ENCODE measurements around the gene MTRF1L.

The MTRF1L gene

GRCh38 chr6:153002613-153003365, at the start of gene MTRF1L:
Gene MTRF1L, minus strand, starts transcription at chr6:153002709. Its CDS starts 24 bp downstream, at chr6:153002685.
- in situ Hi-C loops (cut with MboI; ENCODE audit: low sequenced_read_pairs) = loop anchor here (25.0 kb wide), 1 partner anchor 140 kb away; no protein-coding TSS in a partner anchor

- in situ Hi-C loops (cut with MboI; ENCODE audit: low sequenced_read_pairs) = no loop called here
These were observed 49.3 kb upstream of the MTRF1L start for GRCh38 chr6:153051801-153052200.

GRCh38 chr6:153048631-153049030, 46.1 kb upstream of the MTRF1L start:
- in situ Hi-C loops (cut with MboI; ENCODE audit: low sequenced_read_pairs) = no loop called here

DNA sequence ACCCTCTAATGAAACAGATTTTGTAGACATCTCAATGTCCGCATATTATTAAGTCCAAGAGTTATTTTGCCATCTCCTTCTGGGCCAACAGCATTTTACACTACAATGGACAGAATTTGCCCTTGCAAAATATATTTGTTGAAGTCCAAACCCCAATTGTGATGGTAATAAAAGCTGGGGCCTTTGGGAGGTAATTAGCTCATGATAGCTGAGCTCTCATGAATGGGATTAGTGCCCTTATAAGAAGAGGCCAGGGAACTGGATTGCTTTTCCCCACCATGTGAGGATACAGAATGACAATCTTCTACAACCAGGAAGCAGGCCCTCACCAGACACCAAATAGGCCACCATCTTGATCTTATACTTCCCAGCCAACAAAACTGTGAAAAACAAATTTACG, 44.9 kb upstream of the MTRF1L start:
- in situ Hi-C loops (cut with MboI; ENCODE audit: low sequenced_read_pairs) = no loop called here

DNA sequence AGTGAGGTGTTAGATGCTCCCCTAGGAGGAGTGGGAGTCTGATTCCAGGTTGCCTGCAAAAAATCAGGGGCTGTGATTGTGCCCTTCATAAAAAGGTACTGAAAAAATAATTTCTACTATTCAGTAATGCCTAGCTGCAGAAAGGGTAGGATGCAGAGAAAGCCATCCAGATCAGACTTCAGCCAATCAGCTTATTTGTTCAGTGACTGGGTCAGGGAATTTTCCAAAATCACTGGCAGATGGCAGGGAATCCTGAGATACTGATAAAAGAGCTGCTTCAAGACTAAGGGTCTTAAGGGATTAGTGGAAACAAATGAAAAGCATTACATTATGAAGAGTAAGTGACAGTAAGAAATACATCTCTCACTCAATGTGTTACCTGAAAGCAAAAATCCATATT, 42.8 kb upstream of the MTRF1L start:
- in situ Hi-C loops (cut with MboI; ENCODE audit: low sequenced_read_pairs) = no loop called here

- in situ Hi-C loops (cut with MboI; ENCODE audit: low sequenced_read_pairs) = no loop called here
These were observed 41.8 kb upstream of the MTRF1L start for GRCh38 chr6:153044295-153044694.

DNA sequence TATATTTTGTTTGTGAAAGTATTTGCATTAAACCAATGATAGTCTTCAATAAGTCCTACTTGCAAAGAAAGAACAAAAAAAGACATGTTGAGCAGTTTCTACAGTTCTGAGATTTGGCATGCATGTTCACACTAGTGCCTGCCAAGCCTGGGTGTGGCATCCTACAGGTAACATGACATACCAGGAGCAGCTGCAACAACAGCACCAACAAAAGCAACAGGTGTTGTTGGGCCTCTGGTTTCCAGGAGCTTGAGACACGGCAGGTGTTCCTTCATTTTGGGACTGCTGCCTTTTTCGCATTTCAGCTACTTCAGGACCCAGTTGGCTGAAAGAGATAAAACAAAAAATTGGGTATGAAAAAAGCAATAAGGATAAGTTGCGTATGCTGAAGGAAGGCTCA, 41.2 kb upstream of the MTRF1L start:
- in situ Hi-C loops (cut with MboI; ENCODE audit: low sequenced_read_pairs) = no loop called here

DNA sequence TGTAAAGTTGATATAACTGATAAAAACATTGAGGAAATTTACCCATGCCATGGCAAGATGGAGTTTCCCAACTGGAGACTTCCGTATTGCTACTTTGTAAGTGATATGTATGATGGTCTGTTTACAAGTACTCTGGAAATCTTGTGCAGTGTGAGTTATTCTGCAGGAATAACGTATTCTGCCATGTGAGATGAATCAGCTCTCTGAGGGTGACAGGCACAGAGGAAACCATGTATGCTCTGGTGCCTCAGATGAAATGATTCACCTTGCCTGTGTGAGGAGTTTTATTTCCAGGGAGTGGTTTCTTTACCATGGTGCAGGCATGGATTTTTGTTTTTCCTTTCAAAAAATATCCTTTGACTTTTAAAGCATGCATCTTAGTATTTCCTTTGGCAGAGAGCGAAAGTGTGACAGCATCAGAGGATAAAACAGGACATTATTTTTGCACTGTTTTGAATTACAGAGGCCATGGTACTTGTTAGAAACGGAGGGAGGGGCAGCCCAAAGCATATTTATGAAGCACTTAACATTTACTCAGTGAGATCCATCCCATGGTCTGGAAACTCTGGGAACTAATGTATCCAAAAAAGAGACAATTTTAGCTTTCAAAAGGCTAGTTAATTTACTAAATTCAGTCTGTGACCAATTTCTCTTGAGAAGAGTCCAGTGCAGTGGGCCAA, 36.0 kb upstream of the MTRF1L start:
- in situ Hi-C loops (cut with MboI; ENCODE audit: low sequenced_read_pairs) = no loop called here

GRCh38 chr6:153034139-153034538, 31.6 kb upstream of the MTRF1L start:
- in situ Hi-C loops (cut with MboI; ENCODE audit: low sequenced_read_pairs) = no loop called here

GRCh38 chr6:153032255-153032882, 29.9 kb upstream of the MTRF1L start:
- in situ Hi-C loops (cut with MboI; ENCODE audit: low sequenced_read_pairs) = no loop called here

DNA sequence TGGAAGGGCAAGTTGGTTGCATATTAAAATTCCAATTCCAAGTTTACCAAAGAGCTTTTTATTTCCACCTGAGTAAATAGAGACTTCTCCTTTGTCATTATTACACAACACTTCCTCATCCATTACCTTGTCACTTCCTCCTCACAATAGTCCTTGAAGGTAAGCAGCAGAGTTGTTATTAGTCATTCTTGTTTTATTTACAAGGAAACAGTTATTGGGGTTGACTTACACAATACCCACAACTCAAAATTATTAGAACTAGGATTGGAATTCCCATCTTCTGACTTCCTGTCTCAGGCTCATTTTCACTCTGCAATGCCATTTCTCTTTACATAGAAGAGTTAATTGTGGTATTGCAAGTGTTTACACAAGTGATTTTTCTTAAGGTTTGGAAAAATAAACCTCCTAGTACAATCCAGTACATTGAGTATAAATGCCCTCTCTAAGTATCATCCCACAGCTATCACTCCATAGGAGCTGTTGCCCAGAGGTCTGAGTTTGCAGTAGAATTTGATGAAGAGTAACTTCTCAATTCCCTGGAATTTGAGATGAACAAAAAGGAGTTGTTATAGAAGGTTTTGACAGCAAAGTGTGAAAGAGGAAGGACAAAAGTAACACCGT, 28.9 kb upstream of the MTRF1L start:
- in situ Hi-C loops (cut with MboI; ENCODE audit: low sequenced_read_pairs) = no loop called here

DNA sequence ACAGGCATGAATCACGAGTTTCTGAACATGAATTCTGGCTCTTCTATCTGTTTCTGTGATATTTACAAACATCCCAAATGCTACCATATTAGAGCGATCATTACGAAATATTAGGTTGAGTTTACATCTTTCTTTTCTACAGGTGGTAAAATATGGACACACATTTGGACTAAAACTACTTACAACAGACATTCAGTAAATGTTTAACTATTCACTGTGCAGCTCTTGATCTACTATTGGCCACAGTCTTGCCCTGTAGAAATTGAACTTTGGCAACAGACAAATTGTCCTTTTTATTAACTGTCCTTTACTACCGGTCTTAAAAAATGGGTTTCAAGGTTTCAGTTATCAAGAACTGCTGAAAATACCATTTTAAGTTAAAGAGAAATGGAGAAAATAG, 26.5 kb upstream of the MTRF1L start:
- in situ Hi-C loops (cut with MboI; ENCODE audit: low sequenced_read_pairs) = no loop called here

- in situ Hi-C loops (cut with MboI; ENCODE audit: low sequenced_read_pairs) = no loop called here
These were observed 25.8 kb upstream of the MTRF1L start for GRCh38 chr6:153028286-153028685.

DNA sequence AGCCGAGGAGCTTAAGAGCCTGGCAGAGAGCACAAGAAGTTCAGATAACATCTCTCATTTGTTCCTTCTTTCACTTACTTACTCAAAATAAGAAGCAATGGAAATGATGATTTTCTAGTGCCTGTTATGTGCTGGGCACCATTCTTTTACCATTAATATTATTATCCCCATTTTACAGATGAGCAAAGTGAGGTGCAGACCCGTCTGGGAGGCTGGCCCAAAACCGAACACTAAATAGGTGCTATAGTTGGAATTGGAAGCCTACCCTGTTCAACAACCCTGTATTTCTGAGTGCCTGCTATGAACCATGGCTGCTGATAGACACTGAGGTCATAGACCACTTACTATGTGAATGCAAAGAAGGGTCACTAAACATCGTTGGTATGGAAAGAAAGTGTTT, 25.0 kb upstream of the MTRF1L start:
- in situ Hi-C loops (cut with MboI; ENCODE audit: low sequenced_read_pairs) = no loop called here

- in situ Hi-C loops (cut with MboI; ENCODE audit: low sequenced_read_pairs) = loop anchor here (25.0 kb wide), 1 partner anchor 162 kb away; no protein-coding TSS in a partner anchor
These were observed 22.2 kb upstream of the MTRF1L start for GRCh38 chr6:153024709-153025017.

GRCh38 chr6:153023977-153024708, 21.6 kb upstream of the MTRF1L start:
- in situ Hi-C loops (cut with MboI; ENCODE audit: low sequenced_read_pairs) = loop anchor here (25.0 kb wide), 1 partner anchor 162 kb away; no protein-coding TSS in a partner anchor

GRCh38 chr6:153018355-153018754, 15.8 kb upstream of the MTRF1L start:
- in situ Hi-C loops (cut with MboI; ENCODE audit: low sequenced_read_pairs) = loop anchor here (25.0 kb wide), 1 partner anchor 156 kb away; no protein-coding TSS in a partner anchor

GRCh38 chr6:153016846-153017245, 14.3 kb upstream of the MTRF1L start:
- in situ Hi-C loops (cut with MboI; ENCODE audit: low sequenced_read_pairs) = loop anchor here (25.0 kb wide), 1 partner anchor 155 kb away; no protein-coding TSS in a partner anchor

DNA sequence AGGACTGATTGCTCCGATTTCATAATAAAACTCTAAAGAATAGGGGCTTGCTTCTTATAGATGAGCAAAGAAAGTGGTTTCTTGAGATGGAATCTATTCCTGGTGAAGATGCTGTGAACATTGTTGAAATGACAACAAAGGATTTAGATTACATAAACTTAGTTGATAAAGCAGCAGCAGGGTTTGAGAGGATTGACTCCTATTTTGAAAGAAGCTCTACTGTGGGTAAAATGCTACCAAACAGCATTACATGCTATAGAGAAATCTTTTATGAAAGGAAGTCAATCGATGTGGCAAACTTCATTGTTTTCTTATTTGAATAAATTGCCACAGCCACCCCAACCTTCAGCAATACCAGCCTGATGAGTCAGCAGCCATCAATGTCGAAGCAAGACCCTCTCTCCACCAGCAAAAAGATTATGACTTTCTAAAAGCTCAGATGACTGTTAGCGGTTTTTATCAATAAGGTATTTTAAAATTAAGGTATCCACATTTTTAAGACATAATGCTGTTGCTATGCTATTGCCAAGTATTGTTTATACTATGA, 12.7 kb upstream of the MTRF1L start:
- in situ Hi-C loops (cut with MboI; ENCODE audit: low sequenced_read_pairs) = loop anchor here (25.0 kb wide), 1 partner anchor 153 kb away; no protein-coding TSS in a partner anchor

GRCh38 chr6:153013438-153013837, 10.9 kb upstream of the MTRF1L start:
- in situ Hi-C loops (cut with MboI; ENCODE audit: low sequenced_read_pairs) = loop anchor here (25.0 kb wide), 1 partner anchor 151 kb away; no protein-coding TSS in a partner anchor
